Measurements from ENCODE around the gene STK39. TPM values are rescaled to one million over a fixed set of nuclear protein-coding genes. Genes with fewer than 3 reads are reported as not detected.

Gene STK39
- total RNA-seq, 1 experiment from 2014 or later, result 22.1 TPM

DNA sequence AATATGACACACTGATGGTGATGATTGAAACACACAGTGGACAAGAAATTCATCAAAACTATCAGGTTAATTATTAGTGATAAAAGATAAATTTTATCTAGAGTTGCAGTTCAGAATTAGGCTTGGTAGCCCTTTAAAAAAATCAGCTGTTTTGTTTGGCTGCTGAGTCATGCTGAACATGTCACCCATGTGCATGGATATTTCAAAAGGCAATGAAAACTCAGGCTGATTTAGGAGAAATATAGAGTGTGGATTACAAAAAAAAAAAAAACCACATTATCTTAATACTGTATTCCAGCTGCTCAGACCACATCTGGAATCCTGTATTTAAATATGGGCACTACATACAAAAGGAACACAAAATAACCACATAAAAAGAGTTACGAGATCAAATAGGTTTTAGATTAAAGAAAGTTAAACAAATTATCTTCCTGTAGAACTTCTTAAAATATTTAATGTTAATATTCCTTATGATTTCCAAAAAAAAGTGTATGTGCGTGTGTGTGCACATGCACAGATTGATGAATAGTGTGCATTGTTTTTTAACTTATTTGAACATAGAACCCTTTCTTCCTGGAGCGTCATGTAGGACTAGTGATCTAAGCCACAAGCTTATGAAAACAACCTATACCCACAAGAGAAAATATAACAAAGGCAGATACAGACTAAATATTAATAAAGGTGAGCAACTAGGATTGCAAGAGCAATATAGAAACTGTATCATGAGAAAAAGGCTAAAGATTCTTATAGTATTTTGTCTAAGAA is 186.2 kb downstream of the STK39 start:
- Histone ChIP-seq H3K4me1 (ENCODE audit: insufficient read depth, low read length) (no peaks in the 10 kb centered on the region; the same call in 1 of the 2 replicates), H2BK120ac (ENCODE audit: low read depth, low read length, poor library complexity, severe bottlenecking) (no peak overlapping the region), H2BK20ac (ENCODE audit: low read depth, low read length, poor library complexity, severe bottlenecking) (no peak overlapping the region), H3K18ac (ENCODE audit: insufficient read length, low read depth, low read length) (no peak overlapping the region), H4K8ac (replicated peaks; ENCODE audit: insufficient read length, low read depth, low read length) (no peak overlapping the region), H3K27ac (ENCODE audit: insufficient read length, low read depth, low read length) (no peak overlapping the region), H3K4ac (ENCODE audit: low read depth, low read length) (no peak overlapping the region), H3K79me2 (ENCODE audit: insufficient read depth, low read length) (no peaks in the 10 kb centered on the region), H2AFZ (ENCODE audit: low read length) (no peak overlapping the region), H3K23ac (ENCODE audit: insufficient read length, low read depth, low read length) (no peak overlapping the region), H3K14ac (ENCODE audit: insufficient read depth, low read length) (no peak overlapping the region), H3K79me1 (ENCODE audit: insufficient read depth, low read depth, low read length, poor library complexity, severe bottlenecking) (no peaks in the 10 kb centered on the region), H3K9ac (ENCODE audit: extremely low read depth, insufficient read length, low read length) (no peak overlapping the region), H2BK12ac (ENCODE audit: insufficient read length, low read depth, low read length) (no peak overlapping the region), H4K20me1 (ENCODE audit: control insufficient read depth, insufficient read depth, insufficient read length) (no peaks in the 10 kb centered on the region), H2BK15ac (ENCODE audit: low read depth, low read length) (no peak overlapping the region), H3K23me2 (ENCODE audit: insufficient read length, low read depth, low read length, poor library complexity, severe bottlenecking) (no peaks in the 10 kb centered on the region), H3K27me3 (ENCODE audit: insufficient read depth, low read length) (no peaks in the 10 kb centered on the region), H2BK5ac (ENCODE audit: insufficient read length, low read length) (no peak overlapping the region), H3T11ph (ENCODE audit: low read length) (no peak overlapping the region), H2AK5ac (ENCODE audit: insufficient read length, low read length) (no peak overlapping the region), H4K91ac (ENCODE audit: insufficient read length, low read depth, low read length) (no peak overlapping the region), H3K56ac (ENCODE audit: insufficient read length, low read depth, low read length) (no peak overlapping the region), H3K9me3 (ENCODE audit: control insufficient read depth, low read depth, low read length) (no peaks in the 10 kb centered on the region), H4K5ac (ENCODE audit: insufficient read length, low read depth, low read length) (no peak overlapping the region), H3K4me2 (ENCODE audit: insufficient read depth, insufficient read length, low read length) (no peak overlapping the region)
- H3K27me3 Mint-ChIP-seq (ENCODE audit: low read depth), result no peaks in the 10 kb centered on the region
- no CpG with 5 or more reads among the region's 3 CpGs for WGBS (ENCODE audit: extremely low coverage, insufficient read length, low lambda C conversion rate)
- H3K9me3 Mint-ChIP-seq, result no peaks in the 10 kb centered on the region
- H3K36me3 Mint-ChIP-seq (ENCODE audit: insufficient read depth in 1 of 3, low read depth in 3 of 3), result peaks cover 0 to 3% (median 0%) of the 10 kb centered on the region in 3 experiments; a peak in 3 of 7 replicates
- no peak overlapping the region for H3K27ac Mint-ChIP-seq
- no peak for DNase-seq
- TF ChIP-seq, protein P1, sequence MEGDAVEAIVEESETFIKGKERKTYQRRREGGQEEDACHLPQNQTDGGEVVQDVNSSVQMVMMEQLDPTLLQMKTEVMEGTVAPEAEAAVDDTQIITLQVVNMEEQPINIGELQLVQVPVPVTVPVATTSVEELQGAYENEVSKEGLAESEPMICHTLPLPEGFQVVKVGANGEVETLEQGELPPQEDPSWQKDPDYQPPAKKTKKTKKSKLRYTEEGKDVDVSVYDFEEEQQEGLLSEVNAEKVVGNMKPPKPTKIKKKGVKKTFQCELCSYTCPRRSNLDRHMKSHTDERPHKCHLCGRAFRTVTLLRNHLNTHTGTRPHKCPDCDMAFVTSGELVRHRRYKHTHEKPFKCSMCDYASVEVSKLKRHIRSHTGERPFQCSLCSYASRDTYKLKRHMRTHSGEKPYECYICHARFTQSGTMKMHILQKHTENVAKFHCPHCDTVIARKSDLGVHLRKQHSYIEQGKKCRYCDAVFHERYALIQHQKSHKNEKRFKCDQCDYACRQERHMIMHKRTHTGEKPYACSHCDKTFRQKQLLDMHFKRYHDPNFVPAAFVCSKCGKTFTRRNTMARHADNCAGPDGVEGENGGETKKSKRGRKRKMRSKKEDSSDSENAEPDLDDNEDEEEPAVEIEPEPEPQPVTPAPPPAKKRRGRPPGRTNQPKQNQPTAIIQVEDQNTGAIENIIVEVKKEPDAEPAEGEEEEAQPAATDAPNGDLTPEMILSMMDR (conservative IDR thresholded peaks at IDR 0.05), result no peak
- H3K4me1 Mint-ChIP-seq, result peaks cover 17 to 20% of the 10 kb centered on the region in 2 experiments
- H3K4me3 Mint-ChIP-seq, result no peak overlapping the region
